Smooth muscle cell (in vitro differentiated cells): ENCODE measurements around the gene PRKD2. TPM values are rescaled to one million over a fixed set of nuclear protein-coding genes. Genes with fewer than 3 reads are reported as not detected.

ENCODE experiments used
- DNase-seq: peaks from one replicate; lab custom pipeline; 2025; ENCODE audit not compliant: unreplicated experiment; lab: John Stamatoyannopoulos, UW
- H2AFZ ChIP-seq: fragments of 200-600 bp; sonication (generic); 2 replicates; pipeline ENCODE4 v1.6.0; 2016; ENCODE audit warnings: antibody characterized with exemption, low read depth, mild to moderate bottlenecking
- H3F3A ChIP-seq: fragments of 200-600 bp; sonication (generic); 2 replicates; pipeline ENCODE4 v1.6.0; 2017; ENCODE audit warnings: antibody characterized with exemption, low read depth
- H3K27ac ChIP-seq: fragments of 200-600 bp; sonication (generic); 2 replicates; pipeline ENCODE4 v1.5.1; 2016; ENCODE audit warnings: low read depth, mild to moderate bottlenecking
- H3K27me3 ChIP-seq: fragments of 200-600 bp; sonication (generic); 2 replicates; pipeline ENCODE4 v1.6.1; 2016; ENCODE audit warnings: low read depth, mild to moderate bottlenecking
- H3K36me3 ChIP-seq: fragments of 200-600 bp; sonication (generic); 2 replicates; pipeline ENCODE4 v1.5.1; 2016; ENCODE audit warnings: low read depth
- H3K4me1 ChIP-seq: fragments of 200-600 bp; sonication (generic); 2 replicates; pipeline ENCODE4 v1.5.1; 2016; ENCODE audit warnings: low read depth
- H3K4me2 ChIP-seq: fragments of 200-600 bp; sonication (generic); 2 replicates; pipeline ENCODE4 v1.6.0; 2016; ENCODE audit warnings: mild to moderate bottlenecking
- H3K4me3 ChIP-seq: fragments of 200-600 bp; sonication (generic); 2 replicates; pipeline ENCODE4 v1.5.1; 2016; ENCODE audit warnings: mild to moderate bottlenecking
- H3K79me2 ChIP-seq: fragments of 200-600 bp; sonication (generic); 2 replicates; pipeline ENCODE4 v1.6.0; 2016; ENCODE audit warnings: low read depth, mild to moderate bottlenecking
- H3K9ac ChIP-seq: fragments of 200-600 bp; sonication (generic); 2 replicates; pipeline ENCODE4 v1.6.0; 2016; ENCODE audit warnings: low read depth
- H3K9me3 ChIP-seq: fragments of 200-600 bp; sonication (generic); replicated peaks from 2 replicates; pipeline ENCODE4 v1.5.1; 2016; ENCODE audit warnings: low read depth
- H4K20me1 ChIP-seq: fragments of 200-600 bp; sonication (generic); 2 replicates; pipeline ENCODE4 v1.6.0; 2016; ENCODE audit warnings: low read depth
- CTCF ChIP-seq: fragments of 200-600 bp; sonication (generic); IDR thresholded peaks from 2 replicates; pipeline ENCODE4 v1.5.1; 2017; ENCODE audit warnings: borderline replicate concordance, mild to moderate bottlenecking, antibody characterized with exemption; ENCODE audit not compliant: insufficient read depth, poor library complexity, severe bottlenecking
- WGBS: methylation state at CpG from one replicate; pipeline ENCODE4 v1.1.7; 2016; ENCODE audit warnings: low lambda C conversion rate; 5-methylcytosine and 5-hydroxymethylcytosine counted together
- polyA plus RNA-seq: library from polyadenylated mRNA; unstranded; fragments of >200 nt; fragmentation: Nextera tagmentation; extraction: Ambion mirVana; gene quantifications from 2 replicates; pipeline ENCODE4 v1.2.1, GENCODE V29; 2016
- total RNA-seq: library from RNA; depleted of rRNA; stranded (reverse); fragments of >200 nt; gene quantifications from 2 replicates; pipeline ENCODE4 v1.2.3, GENCODE V29; 2014

The PRKD2 gene
- total and polyA plus RNA-seq, 2 experiments from 2014 or later, result 24.2 to 34.6 TPM

GRCh38 chr19:46732966-46733689, 16.2 kb upstream of the PRKD2 start:
- no peak for TF ChIP-seq CTCF
- peaks cover 10% of the 10 kb centered on the region for H3F3A ChIP-seq
- DNase-seq, result no peak
- H3K27ac ChIP-seq, result no peak overlapping the region
- H3K4me2 ChIP-seq, result no peak overlapping the region
- peaks cover 98% of the 10 kb centered on the region for H4K20me1 ChIP-seq
- H2AFZ ChIP-seq, result no peak overlapping the region
- no peaks in the 10 kb centered on the region for H3K36me3 ChIP-seq
- H3K4me1 ChIP-seq, result no peaks in the 10 kb centered on the region
- H3K9me3 ChIP-seq, result no peaks in the 10 kb centered on the region
- WGBS, result 81% methylated on average over 23 of the region's 23 CpGs
- no peak overlapping the region for H3K4me3 ChIP-seq
- H3K27me3 ChIP-seq, result no peaks in the 10 kb centered on the region
- H3K79me2 ChIP-seq, result peaks cover 42% of the 10 kb centered on the region
- H3K9ac ChIP-seq, result no peak overlapping the region

- Histone ChIP-seq H3F3A (peaks cover 10% of the 10 kb centered on the region), H3K9me3 (no peaks in the 10 kb centered on the region), H3K79me2 (peaks cover 35% of the 10 kb centered on the region), H2AFZ (no peak overlapping the region), H3K27me3 (no peaks in the 10 kb centered on the region), H3K27ac (peak overlapping the region; percentile 57), H3K9ac (no peak overlapping the region), H3K4me3 (no peak overlapping the region), H4K20me1 (peaks cover 98% of the 10 kb centered on the region), H3K4me1 (no peaks in the 10 kb centered on the region), H3K4me2 (no peak overlapping the region), H3K36me3 (no peaks in the 10 kb centered on the region)
- TF ChIP-seq CTCF, result no peak
- no peak for DNase-seq
- WGBS, result 80% methylated on average over 28 of the region's 28 CpGs
These were observed 15.4 kb upstream of the PRKD2 start for GRCh38 chr19:46732172-46732938.

- H3K79me2 ChIP-seq, result peaks cover 30% of the 10 kb centered on the region
- no peaks in the 10 kb centered on the region for H3K36me3 ChIP-seq
- H3K27me3 ChIP-seq, result no peaks in the 10 kb centered on the region
- no peak for DNase-seq
- peaks cover 10% of the 10 kb centered on the region for H3F3A ChIP-seq
- WGBS, result 83% methylated on average over 14 of the region's 14 CpGs
- no peaks in the 10 kb centered on the region for H3K9me3 ChIP-seq
- H3K27ac ChIP-seq, result peak overlapping the region; percentile 57
- H4K20me1 ChIP-seq, result peaks cover 97% of the 10 kb centered on the region
- H3K4me1 ChIP-seq, result no peaks in the 10 kb centered on the region
- no peak overlapping the region for H3K4me3 ChIP-seq
- TF ChIP-seq CTCF, result no peak
- no peak overlapping the region for H2AFZ ChIP-seq
- no peak overlapping the region for H3K9ac ChIP-seq
- H3K4me2 ChIP-seq, result peak overlapping the region; percentile 68
These were observed 14.7 kb upstream of the PRKD2 start for GRCh38 chr19:46731584-46731983.
